Ishikawa (cell line): ENCODE results near the gene SMIM1.

Source experiments
- CREB1 ChIP-seq: IDR thresholded peaks from 2 replicates; pipeline ENCODE4 v1.6.1; 2012; ENCODE audit warnings: low read depth
- EP300 ChIP-seq: IDR thresholded peaks from 2 replicates; pipeline ENCODE4 v1.6.1; 2012; ENCODE audit warnings: borderline replicate concordance
- MAX ChIP-seq: IDR thresholded peaks from 2 replicates; pipeline ENCODE4 v1.6.1; 2012
- RAD21 ChIP-seq: IDR thresholded peaks from 2 replicates; pipeline ENCODE4 v1.6.1; 2012; ENCODE audit warnings: low read depth
- YY1 ChIP-seq: IDR thresholded peaks from 2 replicates; pipeline ENCODE4 v1.6.1; 2012; ENCODE audit warnings: low read depth

GRCh38 chr1:3783651-3784474 lies 11.3 kb downstream of the SMIM1 start:
- TF ChIP-seq MAX (no peak), YY1 (no peak), CREB1 (no peak), RAD21 (no peak), EP300 (no peak)
